Measurements from ENCODE around the gene SDR42E1.

The SDR42E1 gene, protein sequence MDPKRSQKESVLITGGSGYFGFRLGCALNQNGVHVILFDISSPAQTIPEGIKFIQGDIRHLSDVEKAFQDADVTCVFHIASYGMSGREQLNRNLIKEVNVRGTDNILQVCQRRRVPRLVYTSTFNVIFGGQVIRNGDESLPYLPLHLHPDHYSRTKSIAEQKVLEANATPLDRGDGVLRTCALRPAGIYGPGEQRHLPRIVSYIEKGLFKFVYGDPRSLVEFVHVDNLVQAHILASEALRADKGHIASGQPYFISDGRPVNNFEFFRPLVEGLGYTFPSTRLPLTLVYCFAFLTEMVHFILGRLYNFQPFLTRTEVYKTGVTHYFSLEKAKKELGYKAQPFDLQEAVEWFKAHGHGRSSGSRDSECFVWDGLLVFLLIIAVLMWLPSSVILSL

DNA sequence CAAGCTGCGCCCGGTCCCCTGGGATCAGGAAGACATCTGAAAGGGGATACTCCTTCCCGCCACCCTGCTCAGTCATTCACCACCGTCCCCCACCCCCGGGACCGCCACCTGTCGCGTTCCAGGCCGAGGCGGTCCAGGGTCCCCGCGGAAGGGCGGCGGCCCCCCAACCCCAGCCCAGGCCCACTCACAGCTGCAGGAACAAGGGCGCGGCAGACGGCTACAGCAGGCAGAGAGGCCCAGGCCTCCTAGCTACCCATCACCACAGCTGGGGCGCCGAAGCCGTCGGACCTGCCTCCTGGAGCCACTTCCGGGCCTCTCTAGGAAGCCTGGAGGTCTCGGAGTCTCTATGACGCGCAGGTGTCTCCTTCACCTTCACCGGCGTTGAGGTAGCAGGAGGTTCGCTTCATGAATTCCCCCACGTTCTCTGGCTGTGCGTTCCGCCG is at the start of gene SDR42E1:
TSS of gene SDR42E1 (minus strand) at position 272 of the 443 bp plus-strand sequence. CDS start 10,612 bp downstream, outside the sequence.
- DNase-seq (ENCODE audit: low read depth in 2 of 2) = peak; percentile 48 to 57

DNA sequence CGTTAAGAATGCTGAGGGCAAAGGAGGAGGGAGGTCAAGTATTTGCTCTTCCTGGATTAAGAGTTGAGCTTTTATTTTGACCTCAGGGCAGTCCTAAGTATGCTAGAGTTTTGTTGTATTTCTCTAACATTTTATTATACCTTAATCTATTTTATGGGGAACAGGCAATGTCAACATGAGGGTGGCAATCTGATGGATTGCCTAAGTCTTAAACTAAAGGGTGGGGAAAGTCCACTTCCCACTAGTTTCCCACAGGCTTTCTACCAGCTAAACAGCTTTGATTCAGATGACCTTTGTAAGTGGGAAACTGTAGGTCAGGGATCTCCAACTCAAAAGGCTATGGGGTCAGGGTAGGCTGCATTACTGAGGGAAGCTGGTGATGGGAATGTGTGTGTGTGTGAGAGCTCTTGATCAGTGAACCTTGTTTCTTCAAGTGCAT is 48.7 kb upstream of the SDR42E1 start:
- no peak for DNase-seq (ENCODE audit: low read depth in 2 of 2)

DNA sequence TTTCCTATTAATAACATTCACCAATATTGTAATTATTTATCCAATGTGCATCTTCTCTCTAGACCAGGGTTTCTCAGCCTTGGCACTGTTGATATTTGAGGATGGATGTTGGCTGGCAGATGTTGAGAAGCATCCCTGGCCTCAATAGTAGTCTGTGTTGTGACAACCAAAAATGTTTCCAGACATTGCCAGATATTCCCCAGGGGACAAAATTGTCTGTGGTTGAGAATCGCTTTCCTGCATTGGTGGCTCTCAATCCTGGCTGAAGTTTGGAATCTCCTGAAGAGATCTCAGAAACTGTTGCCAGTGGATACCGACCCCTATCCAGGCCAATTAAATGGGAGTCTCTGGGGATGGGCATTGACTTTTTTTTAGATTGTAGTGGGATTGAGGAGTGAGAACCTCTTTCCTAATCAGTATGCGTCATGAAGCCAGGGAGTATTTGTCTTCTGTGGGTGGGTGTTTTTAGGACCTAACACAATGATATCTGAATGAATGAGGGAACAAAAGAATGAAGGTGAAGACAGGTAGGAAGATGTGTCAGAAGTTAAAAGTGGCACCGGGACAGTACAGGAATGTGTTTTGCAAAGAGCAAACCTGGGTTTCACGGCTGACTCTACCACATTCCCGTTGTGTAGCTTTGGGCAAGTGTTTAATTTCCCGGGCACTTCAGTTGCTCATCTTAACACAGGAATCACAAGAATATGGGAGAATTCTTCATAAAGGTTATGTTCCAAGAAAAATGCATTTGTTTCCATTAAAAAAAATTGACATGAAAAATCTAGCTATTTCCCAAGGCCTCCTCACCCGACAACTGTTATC is 48.1 kb upstream of the SDR42E1 start:
- no peak for DNase-seq (ENCODE audit: low read depth in 2 of 2)

DNA sequence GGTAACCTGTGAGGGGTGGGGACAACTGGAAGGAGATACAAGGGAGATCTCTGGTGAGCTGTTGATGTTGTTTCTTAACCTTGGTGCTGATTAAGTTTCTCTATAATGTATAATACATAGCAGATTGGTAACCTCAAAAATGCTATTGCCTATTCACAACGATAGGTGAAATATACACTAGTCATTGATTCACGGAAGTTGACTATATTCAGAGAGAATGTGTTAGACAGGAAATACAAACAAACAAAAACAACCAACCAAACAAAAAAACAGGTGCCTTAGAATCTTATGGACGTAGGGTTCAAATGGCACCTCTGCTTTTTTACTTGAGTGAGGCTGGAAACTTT is 45.3 kb upstream of the SDR42E1 start:
- no peak for DNase-seq (ENCODE audit: low read depth in 2 of 2)

DNA sequence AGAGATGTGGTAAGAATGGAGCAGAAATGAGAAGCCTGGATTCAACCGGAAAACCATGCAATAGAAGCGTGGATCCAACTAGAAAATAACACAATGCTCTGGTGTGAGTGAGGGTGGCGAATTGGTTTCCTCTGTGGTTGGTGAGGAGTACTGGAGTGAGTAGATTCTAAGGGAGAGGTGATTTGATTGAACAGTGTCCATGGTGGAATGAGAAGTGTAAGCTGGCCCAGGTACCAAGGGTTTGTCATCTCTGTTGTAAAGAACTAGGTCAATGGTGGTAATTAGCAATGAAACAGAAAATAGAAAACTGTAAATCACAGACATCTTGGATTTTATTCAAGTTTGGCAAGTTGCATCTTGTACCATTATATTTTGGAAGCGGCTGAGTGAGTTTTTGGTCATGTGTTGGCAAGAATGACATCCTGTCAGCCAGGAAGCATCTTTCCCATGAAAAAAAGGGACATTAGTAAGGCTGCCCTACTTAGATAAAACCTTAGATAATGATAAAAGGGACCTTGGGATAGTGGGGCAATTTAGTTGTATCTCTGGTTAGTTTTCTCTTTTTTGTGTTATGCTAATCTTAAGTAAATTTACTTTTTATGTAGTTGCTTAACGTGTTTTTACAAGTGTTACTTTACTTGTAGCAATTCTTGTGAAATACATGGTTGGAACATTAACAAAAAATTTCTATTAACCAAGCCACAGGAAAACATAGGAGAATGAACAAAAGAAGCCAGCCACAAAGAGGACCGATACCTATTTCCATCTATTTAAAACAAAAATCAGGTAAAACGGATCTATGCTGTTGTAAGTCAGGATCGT is 44.7 kb upstream of the SDR42E1 start:
- no peak for DNase-seq (ENCODE audit: low read depth in 2 of 2)

DNA sequence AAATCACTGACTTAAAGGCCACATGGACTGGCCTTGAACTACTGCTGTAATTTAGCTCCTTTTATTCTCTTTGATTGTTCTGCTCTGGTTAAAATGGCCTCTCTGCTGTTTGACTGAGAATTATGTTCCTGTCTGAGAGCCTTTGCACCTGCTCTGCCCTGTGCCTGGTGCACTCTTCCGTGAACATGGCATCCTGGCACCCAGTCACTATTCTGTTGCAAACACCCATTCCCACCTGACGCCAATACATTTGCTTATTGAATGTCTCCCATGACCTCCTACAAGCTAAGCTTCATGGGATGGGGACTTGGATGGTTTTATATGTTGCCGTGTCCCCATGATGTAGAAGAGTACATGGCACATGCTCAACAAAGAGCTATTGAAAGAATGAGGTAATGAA is 43.8 kb upstream of the SDR42E1 start:
- DNase-seq (ENCODE audit: low read depth in 2 of 2) = no peak

DNA sequence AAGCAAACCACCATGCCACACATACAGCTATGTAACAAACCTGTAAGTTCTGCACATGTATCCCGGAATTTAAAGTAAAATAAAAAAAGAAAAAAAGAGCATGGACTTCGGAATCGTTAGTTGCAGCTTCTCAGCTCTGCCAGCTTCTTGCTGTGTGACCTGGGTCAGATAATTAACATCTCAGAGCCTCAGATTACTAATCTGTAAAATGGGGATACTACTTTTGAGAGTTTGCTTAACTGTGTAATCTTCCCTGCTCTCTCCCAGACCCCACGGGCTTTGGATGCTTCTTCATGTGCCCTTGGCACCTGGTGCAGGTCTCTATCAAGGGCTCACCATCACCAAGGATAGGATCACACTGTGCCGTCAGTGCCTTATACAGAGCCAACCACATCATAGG is 40.4 kb upstream of the SDR42E1 start:
- DNase-seq (ENCODE audit: low read depth in 2 of 2) = no peak

DNA sequence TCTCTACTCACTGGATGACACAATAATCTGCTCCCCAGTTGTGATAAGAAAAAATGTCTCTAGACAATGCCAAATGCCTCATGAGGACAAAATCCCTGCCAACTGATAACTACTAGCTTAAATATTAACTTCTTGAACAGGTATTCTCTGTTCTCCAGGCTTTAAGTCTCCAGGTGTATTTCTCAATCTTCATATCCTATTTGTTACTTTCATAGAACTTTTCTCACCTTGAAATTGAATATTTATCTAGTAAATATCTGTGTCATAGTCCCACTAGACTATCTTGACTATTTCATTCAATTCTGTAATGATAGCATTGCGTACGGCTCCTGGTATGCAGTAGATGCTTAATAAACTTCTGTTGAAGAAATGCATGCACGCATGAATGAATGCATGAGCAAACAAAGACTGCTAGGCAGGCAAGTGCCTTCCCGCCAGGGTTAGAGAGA is 39.7 kb upstream of the SDR42E1 start:
- no peak for DNase-seq (ENCODE audit: low read depth in 2 of 2)

DNA sequence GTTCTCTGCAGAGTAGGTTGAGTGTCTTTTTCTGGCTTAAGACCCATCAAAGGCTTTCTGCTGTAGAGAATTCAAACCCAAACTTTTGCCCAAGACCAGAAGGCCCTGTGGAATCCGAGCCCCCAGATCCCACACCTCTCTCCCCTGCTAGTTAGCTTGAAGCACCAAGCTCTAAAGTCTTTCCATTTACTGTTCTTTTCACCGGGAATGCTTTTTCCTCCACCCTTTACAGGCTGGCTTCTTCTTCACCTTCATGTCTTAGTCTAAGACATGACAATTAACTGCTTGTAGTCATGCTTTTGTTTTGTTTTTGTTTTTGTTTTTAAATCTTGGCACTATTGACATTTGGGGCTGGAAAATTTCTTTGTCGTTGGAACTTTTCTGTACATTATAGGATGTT is 39.2 kb upstream of the SDR42E1 start:
- no peak for DNase-seq (ENCODE audit: low read depth in 2 of 2)

DNA sequence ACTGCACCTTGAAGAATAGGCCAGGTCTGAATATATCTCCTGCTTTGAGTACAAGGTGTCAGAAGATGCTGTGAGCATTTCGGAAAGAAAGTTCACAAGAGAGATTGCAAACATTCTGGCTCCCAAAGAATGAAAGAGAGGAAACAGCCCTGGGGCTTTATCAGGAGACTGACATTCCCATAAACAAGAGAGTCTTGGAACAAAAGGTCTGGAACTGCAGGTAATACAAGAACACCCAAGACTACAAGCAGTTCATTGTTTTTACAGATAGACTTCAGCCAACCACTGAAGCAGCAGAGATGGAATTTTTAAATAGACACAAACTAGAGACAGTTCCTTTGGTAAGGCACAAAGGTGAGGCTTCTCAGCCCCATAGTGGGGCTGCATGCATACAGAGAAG is 38.2 kb upstream of the SDR42E1 start:
- no peak for DNase-seq (ENCODE audit: low read depth in 2 of 2)

DNA sequence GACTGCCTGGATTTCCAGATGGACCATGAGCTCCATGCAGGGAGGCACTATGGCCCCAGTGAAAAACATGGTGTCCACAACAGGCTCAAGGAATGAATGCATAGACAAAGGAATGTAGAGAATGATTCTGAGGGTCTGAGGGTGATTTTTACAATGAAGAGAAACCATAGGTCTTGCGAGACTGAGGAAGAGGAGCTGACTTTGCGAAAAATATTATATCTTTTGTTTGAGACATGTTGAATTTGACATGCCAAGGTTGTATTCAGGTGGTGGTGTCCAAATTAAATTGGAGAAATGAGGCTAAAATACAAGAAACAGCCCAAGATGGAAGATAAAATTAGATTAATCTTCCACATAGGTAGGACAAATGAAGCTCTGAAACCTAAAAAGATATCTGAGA is 36.5 kb upstream of the SDR42E1 start:
- DNase-seq (ENCODE audit: low read depth in 2 of 2) = no peak

DNA sequence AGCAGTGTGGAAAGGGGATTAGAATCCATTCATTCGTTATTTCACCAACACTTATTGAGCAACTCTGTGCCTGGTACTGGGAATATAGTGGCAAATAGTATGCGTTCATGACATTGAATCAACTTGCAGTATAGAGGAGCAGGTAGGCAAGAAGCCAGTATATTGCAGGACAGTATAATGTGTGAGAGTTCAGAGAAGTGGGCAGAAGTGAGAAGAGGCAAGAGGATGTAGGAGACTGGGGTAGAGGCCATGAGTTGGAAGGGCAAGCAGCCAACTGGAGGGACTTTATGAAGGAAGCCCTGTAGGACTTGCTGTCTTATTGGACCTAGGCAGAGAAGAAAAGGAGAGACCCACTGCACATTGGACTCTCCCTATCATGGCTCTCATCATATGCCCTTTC is 36.1 kb upstream of the SDR42E1 start:
- DNase-seq (ENCODE audit: low read depth in 2 of 2) = no peak

DNA sequence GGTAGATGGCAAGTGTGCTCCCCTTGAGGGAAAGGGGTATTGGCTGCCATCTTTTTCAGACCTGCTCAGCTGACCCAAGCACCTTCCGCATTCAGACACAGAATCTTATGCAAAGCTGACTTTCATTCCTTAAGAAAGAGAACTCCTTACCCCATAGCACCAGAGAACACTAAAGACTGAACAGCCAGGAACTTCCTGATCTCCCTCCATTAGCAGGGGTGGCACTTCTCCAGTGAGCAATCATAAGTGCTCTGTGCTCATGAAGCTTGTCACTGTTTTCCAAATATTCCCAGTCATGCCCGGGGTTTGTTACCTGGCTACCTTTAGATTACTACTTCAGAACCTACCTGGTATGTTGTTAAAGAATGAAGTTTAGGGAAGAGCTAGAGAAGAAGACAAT is 35.7 kb upstream of the SDR42E1 start:
- DNase-seq (ENCODE audit: low read depth in 2 of 2) = no peak

DNA sequence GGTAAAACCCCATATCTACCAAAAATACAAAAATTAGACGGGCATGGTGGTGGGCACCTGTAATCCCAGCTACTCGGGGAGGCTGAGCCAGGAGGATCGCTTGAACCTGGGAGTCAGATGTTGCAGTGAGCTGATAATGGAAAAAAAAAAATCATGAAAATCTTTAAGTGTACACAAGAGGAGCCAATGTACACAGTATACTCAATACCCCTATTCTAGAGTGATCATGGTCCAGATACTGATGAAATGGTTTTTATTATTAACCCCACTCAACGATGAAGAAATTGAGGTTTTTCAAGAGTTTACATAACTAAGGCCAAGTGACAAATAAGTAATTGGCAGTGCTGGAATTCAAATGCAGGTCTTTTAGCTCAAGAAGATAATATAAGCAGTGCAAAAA is 35.3 kb upstream of the SDR42E1 start:
- no peak for DNase-seq (ENCODE audit: low read depth in 2 of 2)

DNA sequence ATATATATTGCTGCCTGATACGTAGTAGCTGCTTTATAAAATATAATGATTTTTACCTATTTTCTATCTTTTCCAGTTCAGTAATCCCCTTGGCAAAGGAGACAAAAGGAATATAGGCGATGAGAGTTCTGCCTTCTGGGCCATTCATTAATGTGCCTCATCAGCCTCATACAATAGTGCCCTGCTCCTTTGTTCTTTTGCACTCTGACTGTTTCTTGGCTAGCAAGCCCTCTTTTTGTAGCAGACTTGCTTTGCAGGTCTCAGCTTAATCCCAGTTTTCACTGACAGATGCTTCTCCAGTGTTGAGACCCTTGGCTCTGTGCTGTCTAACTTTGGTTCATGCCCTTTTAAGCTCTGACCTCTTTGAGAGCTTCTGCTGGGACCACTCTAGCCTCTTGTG is 34.2 kb upstream of the SDR42E1 start:
- DNase-seq (ENCODE audit: low read depth in 2 of 2) = no peak

DNA sequence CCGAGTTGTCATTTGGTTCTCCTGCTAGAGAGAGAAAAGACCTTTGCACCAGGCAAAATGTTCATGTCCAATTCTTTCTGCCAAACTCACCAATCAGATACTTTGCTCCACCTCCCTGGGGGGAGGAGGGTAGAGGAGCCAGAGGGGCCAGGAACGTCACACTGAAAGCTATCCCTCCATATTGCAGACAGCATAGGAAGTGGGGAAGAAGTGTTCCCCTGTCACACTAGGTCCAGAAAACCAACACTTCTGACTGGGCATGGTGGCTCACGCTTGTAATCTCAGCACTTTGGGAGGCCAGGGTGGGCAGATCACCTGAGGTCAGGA is 33.3 kb upstream of the SDR42E1 start:
- DNase-seq (ENCODE audit: low read depth in 2 of 2) = no peak

DNA sequence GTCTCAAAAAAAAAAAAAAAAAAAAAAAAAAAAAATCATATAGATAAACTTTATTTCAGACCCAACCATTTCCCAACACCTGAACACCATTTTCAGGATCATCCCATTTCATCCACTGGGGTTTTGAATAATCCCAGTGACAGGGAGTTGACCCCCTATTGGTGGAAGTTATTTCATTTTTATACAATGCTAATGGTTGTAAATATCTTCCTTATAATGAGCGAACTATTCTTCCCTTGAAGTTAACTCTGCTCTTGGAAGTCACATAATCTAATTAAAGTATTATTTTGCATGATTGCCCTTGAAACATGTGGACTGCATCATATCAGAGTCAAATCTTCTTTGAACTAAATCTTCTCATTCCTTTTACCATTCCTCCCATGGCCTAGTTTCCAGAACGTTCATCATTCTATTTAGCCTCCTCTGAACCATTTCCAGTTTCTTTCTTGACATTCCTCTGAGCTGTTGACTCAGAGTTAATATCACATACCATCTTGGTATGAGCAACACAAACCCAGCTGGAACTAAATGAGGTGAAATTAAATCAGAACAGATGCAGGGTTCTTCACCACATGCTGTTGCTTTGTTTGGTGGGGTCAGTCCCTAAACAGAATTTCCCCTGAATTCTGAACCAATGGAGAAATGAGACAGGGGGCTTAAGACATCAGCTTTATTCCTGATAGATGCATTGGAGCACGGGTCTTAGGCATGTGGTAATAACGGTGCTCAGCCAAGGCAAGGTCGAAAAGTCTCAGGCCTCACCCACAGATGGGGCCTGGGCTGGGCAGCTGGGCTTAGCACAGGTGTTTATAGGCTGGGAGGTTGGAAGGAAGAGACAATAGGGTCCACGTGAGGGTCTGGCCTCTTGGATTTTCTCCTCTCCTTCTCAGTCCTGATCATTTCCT is 32.7 kb upstream of the SDR42E1 start:
- no peak for DNase-seq (ENCODE audit: low read depth in 2 of 2)

DNA sequence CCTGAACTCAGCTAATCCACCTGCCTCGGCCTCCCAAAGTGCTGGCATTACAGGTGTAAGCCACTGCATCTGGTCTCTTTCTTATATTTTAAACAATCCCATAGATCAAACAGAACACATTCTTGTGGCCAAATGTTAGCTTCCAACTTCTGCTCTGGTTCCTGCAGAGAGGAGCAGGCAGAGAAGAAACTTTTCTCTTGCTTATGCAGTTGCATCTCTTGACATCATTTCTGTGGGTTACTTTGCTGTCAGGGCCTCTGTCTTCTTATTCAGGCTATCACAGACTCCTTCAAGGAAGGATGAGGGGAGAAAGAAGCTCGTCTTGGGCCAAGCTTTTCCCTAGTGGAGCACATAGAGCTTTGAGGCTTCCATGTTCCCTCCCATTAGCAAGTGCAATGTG is 31.6 kb upstream of the SDR42E1 start:
- no peak for DNase-seq (ENCODE audit: low read depth in 2 of 2)

DNA sequence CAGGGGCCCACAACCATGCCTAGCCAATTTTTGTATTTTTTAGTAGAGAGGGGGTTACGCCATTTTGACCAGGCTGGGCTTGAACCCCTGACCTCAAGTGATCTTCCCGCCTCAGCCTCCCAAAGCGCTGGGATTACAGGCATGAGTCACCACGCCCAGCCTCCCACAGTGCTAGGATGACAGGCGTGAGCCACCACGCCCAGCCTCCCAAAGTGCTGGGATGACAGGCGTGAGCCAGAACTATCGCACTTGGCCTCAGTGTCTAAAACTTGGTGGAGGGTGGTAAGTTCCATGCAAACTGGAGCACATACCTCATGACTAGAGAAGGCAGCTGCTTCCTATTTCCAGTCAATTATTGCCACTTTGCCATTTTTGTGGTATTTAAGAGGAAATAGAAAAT is 30.9 kb upstream of the SDR42E1 start:
- no peak for DNase-seq (ENCODE audit: low read depth in 2 of 2)

DNA sequence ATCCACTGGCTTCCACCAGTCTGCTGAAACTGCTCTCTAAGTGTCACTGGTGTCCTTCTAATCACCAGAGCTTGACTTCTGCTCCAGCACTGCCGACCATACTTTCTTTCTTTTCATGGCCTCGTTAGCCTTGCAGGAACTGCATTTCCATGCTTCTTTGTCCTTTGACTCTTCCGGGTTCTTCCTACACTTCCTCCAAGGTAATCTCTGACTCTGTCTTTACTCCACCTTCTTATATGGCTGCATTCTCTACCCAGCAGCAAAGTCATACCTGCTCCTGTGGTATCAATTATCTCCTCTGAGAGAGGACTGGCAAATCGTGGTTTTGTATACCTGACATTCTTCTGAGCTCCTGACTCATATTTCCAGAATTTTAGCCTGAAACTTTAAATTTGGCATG is 30.3 kb upstream of the SDR42E1 start:
- no peak for DNase-seq (ENCODE audit: low read depth in 2 of 2)

DNA sequence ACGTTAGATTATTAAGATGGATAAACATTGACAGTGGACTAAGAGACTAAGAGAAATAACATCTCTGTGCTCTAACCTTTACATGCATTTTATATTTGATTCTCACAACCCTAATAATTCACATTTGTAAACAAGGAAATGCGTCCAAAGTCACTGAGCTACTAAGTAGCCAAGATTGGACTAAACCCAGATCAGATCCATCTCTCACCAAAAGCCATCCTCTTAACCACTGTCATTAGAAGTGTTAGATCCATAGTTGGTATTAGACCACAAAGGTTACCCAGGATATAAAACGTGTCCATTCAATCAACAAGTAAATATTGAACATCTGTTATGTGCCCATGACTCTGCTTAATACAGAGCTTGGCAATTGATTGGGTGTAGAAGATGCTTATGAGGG is 29.0 kb upstream of the SDR42E1 start:
- no peak for DNase-seq (ENCODE audit: low read depth in 2 of 2)
